Stimulated activated CD4-positive, alpha-beta T cell treated with anti-CD3 and anti-CD28 coated beads, Interleukin-12 subunit alpha, Interleukin-12 subunit beta, amount 100 ng/mL, for 4 hours (primary cell): Measurements from ENCODE around the gene CCT4.
"Not testable (repeated sequence)": the region's sequence is repeated elsewhere in the genome, so short reads cannot be mapped to it uniquely, and the experiment has no call there.

ENCODE experiments used
- DNase-seq: peaks from one replicate; pipeline ENCODE4 v3.0.0-alpha.2; 2020

The CCT4 gene, protein sequence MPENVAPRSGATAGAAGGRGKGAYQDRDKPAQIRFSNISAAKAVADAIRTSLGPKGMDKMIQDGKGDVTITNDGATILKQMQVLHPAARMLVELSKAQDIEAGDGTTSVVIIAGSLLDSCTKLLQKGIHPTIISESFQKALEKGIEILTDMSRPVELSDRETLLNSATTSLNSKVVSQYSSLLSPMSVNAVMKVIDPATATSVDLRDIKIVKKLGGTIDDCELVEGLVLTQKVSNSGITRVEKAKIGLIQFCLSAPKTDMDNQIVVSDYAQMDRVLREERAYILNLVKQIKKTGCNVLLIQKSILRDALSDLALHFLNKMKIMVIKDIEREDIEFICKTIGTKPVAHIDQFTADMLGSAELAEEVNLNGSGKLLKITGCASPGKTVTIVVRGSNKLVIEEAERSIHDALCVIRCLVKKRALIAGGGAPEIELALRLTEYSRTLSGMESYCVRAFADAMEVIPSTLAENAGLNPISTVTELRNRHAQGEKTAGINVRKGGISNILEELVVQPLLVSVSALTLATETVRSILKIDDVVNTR

DNA sequence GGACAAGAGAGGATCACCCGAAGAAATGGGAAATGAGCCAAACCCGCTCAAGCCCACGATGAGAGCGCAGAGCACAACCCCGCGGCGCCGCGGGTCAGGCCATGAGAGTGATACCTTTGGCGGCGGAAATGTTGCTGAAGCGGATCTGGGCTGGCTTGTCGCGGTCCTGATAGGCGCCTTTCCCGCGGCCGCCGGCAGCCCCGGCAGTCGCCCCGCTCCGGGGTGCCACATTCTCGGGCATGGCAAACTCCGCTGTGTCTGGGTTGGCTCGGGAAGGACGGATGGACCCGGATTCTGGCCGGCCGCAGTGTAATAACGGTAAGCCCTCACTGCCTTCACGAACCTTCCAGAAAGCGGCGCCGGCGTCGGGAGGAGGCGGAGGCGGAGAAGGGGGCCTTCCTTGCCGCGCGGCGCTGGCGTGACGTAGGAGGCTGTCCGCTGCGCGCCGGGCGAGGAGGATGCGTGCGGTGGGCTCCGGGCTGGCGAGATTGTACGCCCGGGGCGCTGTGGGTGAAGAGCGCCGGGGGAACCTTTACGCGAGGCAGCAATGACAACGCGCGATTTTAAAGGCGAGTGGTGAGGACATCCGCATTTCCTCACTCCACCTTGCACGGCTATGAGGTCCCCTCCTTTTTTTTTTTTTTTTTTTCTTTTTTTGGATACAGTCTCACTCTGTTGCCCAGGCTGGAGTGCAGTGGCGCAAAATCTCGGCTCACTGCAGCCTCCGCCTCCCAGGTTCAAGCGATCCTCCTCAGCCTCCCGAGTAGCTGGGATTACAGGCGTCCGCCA is at the start of gene CCT4:
TSS of gene CCT4 (minus strand) at position 390 of the 789 bp plus-strand sequence. CDS start at position 241, 149 bp downstream.
- peak; percentile 89 for DNase-seq

DNA sequence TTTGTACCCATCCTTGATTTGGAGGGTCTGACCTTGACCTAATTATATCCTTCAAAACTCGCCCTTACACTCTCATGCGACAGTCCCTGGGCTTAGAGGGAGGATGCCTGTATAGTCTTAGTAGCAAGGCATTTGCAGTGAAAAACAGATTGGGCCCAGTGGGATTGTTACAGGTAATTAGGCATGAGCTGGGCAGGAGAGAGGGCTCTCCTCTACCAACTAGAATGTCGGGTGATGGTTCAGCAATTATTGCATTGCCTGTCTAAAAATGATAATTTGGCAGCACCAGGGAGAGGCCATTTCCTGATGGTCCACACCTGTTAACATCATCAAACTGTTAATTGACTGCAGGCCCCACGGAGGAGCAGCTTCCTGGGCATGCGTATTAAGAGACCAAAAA is 49.4 kb upstream of the CCT4 start:
- no peak for DNase-seq

DNA sequence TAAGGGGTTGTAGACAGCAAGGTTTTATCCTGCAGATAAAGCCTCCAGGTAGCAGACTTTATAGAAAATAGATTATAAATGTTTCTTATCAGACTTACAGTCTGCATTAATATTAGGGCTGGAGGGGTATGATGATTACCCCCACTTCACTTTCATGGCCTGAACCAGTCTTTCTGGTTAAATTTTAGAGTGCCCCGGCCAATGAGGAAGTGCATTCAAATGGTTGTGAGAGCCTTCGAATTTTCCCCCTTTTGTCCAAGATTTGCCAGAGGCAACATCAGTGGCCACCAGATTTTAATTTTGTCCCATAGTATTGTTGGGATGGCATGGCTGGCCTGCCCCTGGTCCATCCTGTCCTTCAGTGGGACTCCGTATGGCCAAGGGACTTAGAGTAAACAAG is 48.6 kb upstream of the CCT4 start:
- DNase-seq, result no peak

DNA sequence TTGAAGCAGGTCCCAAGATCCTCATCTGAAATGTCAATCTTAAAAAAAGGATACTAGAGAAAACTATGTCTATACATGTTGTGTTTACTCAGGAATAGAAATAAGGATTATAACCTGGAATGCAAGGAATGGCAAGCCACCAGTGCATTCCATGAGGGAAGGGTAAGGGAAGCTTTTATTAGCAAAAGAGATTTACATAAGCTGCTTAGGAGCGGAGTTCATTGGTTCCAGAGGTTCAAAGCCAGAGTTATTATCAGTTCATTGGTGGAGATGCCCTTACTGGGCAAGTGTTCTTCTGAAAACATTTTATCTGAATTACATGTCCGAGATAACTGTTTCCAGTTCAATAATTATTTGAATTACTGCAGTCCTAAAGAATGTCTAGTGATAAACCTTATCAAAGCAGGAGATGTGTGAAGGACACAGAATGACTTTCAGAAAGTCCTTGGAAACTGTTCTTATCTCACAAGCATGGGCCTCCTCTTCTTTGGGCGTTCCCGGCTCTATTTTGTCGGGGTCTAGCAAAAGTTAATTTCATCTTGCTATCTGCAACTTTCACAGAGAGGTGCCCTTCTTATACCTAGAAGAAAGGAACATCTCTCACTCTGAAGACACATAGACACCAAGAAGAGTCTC is 40.5 kb upstream of the CCT4 start:
- no peak for DNase-seq

DNA sequence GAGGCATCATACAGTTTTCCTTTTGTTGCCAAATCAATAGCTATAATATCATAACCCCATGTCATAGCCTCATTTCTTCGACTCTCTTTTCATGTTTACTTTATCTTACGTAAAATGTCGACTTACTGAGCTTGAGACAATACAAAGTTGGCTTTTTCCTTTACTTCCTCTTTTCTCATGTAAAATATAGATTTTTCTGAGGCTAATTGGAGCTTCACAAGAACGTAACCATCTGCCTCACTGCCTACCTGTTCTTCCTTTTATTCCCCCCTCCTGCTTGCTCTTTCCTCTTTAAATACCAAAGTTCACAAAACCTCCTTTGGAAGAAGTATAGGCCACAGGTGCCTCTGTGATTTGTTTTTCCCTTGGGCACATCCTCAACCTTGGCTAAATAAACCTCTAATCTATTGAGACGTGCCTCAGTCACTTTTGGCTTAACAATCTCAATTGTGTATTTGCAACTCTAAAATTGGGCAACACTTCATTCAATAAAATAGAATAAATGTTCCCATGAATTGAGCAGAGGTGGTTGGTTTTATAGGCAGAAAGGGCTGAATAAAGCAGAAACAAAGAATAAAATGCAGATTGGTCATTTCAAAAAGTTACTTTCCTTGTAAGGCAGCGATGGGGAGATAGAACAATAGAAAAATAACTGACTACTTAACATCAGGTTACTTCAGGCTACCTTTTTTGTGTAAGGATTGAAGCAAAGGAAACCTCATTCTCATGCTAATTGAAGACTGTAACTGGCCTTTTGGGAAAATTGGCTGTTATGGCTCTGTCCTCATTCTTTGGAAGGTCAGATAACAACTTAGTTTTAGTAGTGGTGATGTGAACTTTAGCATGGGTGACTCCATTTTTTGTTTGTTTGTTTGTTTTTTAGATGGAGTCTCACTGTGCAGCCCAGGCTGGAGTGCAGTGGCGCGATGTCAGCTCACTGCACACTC is 38.3 kb upstream of the CCT4 start:
- DNase-seq, result no peak

DNA sequence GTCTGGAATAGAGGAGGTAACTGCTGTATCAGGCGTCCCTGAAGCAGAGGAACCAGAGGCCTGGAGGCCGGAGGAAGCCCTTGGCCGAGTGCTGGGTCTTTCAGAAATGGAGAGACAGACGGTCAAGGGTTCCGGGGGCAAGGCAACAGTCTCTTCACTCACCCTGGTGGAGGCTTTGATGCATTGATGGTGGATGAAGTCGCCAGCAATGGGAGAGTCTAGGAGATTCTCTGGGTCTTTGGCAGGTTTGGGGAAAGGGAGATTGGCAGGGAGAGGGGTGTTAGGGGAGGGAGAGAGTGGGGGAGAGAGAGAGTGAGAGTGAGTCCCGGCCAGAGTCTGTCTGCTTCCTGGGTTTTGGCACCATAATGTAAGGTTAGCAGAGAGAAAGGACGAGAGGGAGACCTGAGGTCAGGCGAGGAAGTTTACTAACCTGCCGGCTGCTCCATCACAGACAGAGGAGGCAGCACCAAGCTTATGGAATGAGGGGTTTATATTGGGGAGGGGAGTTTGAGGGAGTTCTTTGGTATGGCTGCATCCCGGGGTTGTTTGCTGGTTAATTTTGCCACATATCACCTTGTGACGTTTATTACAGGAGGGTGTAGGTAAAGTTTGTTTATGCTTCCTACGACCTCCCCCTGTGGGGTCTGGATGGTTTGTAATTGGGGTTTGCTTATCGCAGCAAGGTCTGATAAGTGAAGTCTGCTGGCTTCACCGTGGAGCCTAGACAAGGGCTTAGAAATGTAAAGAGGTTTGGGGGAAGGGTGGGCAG is 36.6 kb upstream of the CCT4 start:
- no peak for DNase-seq

DNA sequence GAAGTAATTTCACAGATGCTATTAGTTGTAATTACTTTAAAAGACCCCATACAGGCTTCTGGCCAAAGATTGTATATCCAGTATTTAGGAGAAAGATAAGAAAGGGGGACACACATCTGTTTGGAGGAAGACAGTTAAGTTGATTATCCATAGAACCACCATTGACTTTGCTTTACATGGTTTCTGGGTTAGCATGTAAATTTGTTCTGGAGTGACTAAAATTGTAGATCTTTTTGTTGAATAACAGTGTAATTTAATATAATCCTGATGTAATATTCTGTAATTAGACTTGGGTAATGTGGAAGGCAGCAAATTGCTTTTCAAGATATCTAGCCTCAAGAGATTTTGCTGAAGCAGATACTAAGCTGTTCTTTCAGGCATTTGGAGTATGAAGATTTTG is 34.3 kb upstream of the CCT4 start:
- DNase-seq, result no peak

DNA sequence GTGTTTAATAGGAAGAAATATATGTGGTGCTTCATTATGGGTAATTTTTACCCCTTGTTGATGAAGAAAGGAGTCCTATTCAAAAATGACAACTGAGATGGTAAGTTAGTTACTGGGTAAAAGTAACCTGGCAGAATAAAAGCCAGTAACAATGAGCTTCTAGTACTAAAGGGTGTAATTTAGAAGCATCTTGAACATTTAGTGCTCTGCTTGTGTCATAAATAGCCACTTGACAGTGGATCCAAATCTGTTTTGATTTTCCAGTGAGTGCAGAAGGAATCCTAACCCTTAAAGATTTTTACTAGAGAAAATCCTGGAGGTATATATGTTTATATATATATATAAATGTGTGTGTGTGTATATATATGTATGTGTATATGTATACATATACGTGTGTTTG is 32.1 kb upstream of the CCT4 start:
- no peak for DNase-seq

DNA sequence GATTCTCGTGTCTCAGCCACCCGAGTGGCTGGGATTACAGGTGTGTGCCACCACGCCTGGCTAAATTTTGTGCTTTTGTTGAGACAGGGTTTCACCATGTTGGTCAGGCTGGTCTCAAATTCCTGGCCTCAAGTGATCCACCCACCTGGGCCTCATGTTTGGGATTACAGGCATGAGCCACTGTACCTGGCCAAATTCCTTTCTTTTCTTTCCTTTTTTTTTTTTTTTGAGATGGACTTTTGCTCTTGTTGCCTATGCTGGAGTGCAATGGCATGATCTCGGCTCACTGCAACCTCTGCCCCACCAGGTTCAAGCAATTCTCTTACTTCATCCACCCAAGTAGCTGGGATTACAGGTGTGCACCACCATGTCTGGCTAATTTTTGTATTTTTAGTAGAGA is 26.3 kb upstream of the CCT4 start:
- DNase-seq, result not testable (repeated sequence)

DNA sequence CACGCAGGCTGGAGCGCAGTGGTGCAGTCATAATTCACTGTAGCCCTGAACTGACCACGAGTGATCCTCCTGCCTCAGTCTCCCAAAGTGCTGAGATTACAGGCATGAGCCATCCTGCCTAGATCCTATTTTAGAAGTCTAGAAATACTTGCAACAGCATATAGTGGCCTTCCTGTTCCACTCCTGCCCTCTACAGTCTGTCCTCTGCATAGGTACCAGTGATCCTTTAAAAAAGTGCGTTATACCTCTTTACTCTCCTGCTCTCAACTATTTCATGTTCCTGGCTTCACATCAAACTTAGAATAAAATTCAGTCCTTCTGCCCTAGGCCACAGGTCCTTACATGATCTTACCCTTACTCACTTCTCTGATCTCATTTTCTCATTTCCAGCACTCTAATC is 23.1 kb upstream of the CCT4 start:
- no peak for DNase-seq

DNA sequence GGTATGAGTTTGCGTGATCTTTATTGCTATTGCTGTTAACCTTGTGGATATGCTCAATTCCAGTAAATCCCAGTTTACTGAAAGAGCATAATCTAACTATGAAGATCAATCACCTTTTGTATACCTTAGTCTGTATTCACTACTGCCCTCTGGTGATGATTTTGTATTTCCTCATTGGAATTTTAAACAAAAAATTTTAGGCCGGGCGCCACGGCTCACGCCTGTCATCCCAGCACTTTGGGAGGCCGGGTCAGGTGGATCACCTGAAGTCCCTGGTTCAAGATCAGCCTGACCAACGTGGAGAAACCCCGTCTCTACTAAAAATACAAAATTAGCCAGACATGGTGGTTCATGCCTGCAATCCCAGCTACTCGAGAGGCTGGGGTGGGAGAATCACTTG is 22.1 kb upstream of the CCT4 start:
- no peak for DNase-seq

DNA sequence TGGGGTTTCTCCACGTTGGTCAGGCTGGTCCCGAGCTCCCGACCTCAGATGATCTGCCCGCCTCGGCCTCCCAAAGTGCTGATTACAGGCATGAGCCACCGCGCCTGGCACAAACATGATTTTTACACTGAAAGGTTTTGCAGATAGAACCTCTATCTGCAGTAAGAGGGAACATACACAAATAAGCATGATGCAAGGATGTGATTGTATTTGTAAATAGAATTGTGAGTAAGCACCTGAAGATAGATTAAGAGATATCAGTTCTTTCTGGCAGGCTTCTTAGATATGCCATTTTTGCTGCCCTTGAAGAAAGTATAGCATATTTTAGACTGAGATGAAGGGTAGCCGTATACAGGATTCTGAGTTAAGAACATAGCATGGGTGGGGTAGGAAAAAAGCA is 20.7 kb upstream of the CCT4 start:
- DNase-seq, result no peak

DNA sequence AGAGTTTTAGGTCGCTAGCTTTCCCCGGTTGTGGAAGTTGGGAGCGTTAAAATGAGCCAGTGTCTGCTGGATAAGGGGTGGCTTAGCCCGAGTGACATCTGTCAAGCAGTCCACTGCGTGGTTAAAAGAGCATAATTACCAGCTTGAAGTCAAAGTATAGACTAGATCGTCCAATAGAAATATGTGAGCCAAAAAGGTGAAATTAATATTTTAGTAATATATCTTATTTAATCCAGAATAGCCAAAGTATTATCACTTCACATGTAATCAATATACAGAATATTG is 17.7 kb upstream of the CCT4 start:
- no peak for DNase-seq

DNA sequence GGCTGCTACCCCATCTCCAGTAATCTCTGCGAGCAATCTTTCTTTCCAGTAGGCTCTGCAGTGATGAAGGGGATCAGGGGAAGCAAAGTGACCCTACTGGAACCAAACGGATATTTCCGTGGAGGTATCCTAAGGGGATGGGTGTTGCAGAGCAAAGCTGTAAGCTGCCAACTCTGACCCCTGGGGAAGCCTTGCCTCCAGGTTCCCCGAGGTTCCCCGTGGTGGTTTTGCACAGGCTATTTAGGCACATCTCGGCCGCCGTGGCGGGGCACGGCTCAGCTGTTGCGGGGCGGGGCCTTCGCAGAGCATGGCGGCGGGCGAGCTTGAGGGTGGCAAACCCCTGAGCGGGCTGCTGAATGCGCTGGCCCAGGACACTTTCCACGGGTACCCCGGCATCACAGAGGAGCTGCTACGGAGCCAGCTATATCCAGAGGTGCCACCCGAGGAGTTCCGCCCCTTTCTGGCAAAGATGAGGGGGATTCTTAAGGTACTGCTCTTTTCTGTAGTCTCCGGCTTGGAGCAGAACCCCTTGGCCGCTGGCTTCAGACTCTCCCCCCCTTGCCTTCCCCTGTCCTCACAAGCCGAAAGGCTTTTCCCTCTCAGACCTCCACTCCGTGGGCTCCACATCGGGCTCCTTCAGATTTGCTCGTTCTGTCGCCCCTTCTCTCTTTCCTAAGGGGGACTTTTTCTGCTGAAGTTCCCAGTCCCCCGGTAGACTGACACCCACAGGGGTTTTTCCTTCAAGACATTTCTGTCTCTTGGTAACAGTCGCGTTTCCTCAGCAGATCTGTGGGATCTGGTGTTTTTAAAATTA is 17.1 kb upstream of the CCT4 start, which contains the start of gene COMMD1:
TSS of gene COMMD1 (plus strand) at position 303 of the 814 bp plus-strand sequence. CDS start at position 308, 5 bp downstream.
- peak; percentile 78 for DNase-seq

DNA sequence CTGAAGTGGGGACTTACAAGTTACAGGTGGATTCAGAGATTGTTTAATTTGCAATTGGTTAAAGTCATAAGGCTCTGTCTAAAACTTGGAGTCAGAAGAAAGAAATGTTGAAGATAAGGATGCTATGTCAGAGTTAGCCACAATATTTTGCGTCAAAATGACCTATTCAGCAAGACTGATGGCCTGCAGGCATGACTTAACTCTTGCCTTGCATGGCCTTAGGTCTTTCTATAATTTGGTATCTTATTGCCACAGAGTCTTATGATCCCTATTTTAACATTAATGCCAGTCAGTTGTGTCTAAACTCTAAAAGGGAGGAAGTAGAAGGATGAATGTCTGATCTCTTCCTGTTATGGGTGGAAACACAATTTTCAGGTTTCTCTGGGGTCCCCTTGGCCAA is 11.8 kb upstream of the CCT4 start:
- no peak for DNase-seq

DNA sequence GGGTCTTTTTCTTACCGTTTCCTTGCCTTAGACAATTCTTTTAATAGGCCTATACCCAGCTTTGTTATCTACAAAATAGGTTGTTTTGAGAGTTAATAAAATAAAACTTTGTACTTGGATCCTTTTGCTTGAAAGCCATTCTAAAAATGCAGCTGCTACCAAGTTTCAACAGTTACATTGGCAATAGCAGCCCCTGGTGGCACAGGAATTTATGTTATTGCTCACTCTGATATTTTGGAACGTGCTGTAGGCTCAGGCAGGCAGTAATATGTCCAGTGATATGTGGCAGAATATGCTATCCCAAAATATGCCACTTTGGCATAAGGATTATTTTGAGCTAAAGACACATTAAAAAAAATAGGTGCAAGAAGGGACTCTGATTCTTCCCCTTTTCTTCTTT is 10.4 kb upstream of the CCT4 start:
- DNase-seq, result no peak

DNA sequence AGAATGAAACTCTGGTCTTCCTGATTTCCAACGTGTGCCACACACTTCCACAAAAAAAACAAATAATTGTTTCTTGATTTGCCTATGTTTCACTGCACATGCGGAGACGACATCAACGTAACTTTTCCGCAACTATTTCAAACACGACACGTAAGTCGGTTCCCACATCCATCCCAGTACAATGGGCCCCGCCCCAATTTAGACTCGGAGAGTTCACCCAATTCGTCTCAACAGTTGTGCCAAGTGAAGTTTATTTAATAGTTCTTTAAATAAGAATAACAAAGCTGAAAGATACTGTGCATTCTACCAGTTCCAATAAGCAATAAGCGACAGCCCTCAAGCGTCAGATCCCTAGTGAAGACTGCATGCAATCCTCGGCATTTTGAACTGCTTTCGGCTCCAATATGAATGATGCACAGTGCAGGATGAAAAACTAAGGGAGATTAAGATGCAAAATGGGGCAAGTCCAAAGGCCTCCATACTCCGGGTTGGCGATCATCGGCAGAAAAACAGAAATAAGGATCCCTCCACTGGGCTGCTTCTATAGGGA is 664 bp downstream of the CCT4 start:
- DNase-seq, result no peak

DNA sequence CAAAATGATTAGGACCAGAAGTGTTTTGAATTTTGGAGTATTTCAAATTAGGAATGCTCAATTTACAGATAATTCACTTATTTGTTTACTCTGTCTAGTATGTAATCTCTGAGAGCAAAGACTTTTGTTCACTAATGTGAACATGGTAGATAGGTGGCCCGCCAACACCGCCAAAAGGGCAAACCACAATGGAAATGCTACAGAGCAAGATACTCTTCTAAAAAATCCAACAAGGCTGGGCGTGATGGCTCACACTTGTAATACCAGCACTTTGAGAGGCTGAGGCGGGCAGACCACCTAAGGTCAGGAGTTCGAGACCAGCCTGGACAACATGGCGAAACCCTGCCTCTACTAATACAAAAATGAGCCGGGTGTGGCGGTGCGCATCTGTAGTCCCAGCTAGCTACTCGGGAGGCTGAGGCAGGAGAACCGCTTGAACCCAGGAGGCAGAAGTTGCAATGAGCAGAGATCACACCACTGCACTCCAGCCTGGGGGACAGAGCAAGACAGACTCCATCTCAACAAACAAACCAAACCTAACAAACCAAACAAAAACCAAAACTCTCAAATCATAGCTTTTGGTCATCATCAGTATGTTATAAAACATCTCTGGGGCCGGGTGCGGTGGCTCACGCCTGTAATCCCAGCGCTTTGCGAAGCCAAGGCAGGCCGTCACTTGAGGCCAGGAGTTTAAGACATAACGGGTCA is 2.4 kb downstream of the CCT4 start:
- DNase-seq, result no peak

DNA sequence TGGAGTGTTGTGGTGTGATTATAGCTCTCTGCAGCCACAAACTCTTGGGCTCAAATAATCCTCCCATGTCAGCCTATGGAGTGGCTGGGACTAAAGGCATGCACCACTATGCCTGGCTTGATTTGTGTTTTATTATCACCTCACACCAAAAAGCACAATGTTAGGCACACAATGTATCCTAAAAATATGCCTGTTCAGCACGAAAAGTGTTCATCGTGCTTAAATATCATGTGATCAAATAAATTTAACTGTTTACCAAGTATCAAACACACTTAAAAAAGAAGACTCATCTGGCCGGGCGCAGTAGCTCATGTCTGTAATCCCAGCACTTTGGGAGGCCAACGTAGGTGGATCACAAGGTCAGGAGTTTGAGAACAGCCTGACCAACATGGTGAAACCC is 5.6 kb downstream of the CCT4 start:
- no peak for DNase-seq

DNA sequence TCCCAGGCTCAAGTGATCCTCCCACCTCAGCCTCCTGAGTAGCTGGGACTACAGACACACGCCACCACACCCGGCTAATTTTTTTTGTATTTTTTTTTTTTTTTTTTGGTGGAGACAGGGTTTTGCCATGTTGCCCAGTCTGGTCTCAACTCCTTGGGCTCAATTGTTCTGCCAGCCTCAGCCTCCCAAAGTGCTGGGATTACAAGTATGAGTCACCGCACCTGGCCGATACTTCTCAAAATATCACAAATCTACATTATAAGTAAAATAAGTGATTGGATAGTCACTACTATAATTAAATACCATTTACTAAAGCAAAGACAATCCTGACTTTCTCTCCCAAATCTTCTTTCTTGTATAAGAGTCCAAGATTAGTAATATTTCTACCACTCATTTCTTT is 9.1 kb downstream of the CCT4 start:
- not testable (repeated sequence) for DNase-seq
